Neural progenitor cell (in vitro differentiated cells): Measurements from ENCODE around the gene KERA. TPM values are rescaled to one million over a fixed set of nuclear protein-coding genes. Genes with fewer than 3 reads are reported as not detected.

ENCODE experiments used
- DNase-seq: peaks from one replicate; pipeline ENCODE4 v3.0.0-alpha.2; 2016; ENCODE audit warnings: low spot score
- H2AFZ ChIP-seq: fragments of 200-600 bp; sonication (generic); replicated peaks from 2 replicates; pipeline ENCODE4 v1.6.1; 2016; ENCODE audit warnings: antibody characterized with exemption
- H3F3A ChIP-seq: fragments of 200-600 bp; sonication (generic); 2 replicates; pipeline ENCODE4 v1.6.1; 2016; ENCODE audit warnings: antibody characterized with exemption, low read depth
- H3K27ac ChIP-seq: fragments of 200-600 bp; sonication (generic); 2 replicates; pipeline ENCODE4 v1.5.1; 2016; ENCODE audit warnings: mild to moderate bottlenecking
- H3K27me3 ChIP-seq: fragments of 200-600 bp; sonication (generic); 2 replicates; pipeline ENCODE4 v1.6.1; 2016; ENCODE audit warnings: mild to moderate bottlenecking, moderate library complexity
- H3K36me3 ChIP-seq: fragments of 200-600 bp; sonication (generic); 2 replicates; pipeline ENCODE4 v1.5.1; 2016
- H3K4me1 ChIP-seq: fragments of 200-600 bp; sonication (generic); 2 replicates; pipeline ENCODE4 v1.6.1; 2016; ENCODE audit warnings: mixed run types
- H3K4me2 ChIP-seq: fragments of 200-600 bp; sonication (generic); 2 replicates; pipeline ENCODE4 v1.6.1; 2016
- H3K4me3 ChIP-seq: fragments of 200-600 bp; sonication (generic); 2 replicates; pipeline ENCODE4 v1.5.1; 2016
- H3K79me2 ChIP-seq: fragments of 200-600 bp; sonication (generic); 2 replicates; pipeline ENCODE4 v1.6.1; 2016; ENCODE audit warnings: low read depth
- H3K9ac ChIP-seq: fragments of 200-600 bp; sonication (generic); 2 replicates; pipeline ENCODE4 v1.6.1; 2016
- H3K9me3 ChIP-seq: fragments of 200-600 bp; sonication (generic); 2 replicates; pipeline ENCODE4 v1.5.1; 2016; ENCODE audit warnings: low read depth
- H4K20me1 ChIP-seq: fragments of 200-600 bp; sonication (generic); 2 replicates; pipeline ENCODE4 v1.6.1; 2016; ENCODE audit warnings: low read depth
- H3K27ac Mint-ChIP-seq: 3 replicates; pipeline ENCODE4 v1.8.0; 2021; ENCODE audit warnings: mixed read lengths
- H3K27me3 Mint-ChIP-seq: 2 replicates; pipeline ENCODE4 v1.8.0; 2022; ENCODE audit warnings: low read depth, mild to moderate bottlenecking, inconsistent platforms, moderate library complexity, mixed read lengths; ENCODE audit not compliant: insufficient read depth
- H3K36me3 Mint-ChIP-seq: 3 replicates; pipeline ENCODE4 v1.8.0; 2021; ENCODE audit warnings: mixed read lengths
- H3K4me1 Mint-ChIP-seq: 3 replicates; pipeline ENCODE4 v1.8.0; 2021; ENCODE audit warnings: mixed read lengths
- H3K4me3 Mint-ChIP-seq: 3 replicates; pipeline ENCODE4 v1.8.0; 2021; ENCODE audit warnings: mild to moderate bottlenecking, moderate library complexity, mixed read lengths
- H3K9me3 Mint-ChIP-seq: 3 replicates; pipeline ENCODE4 v1.8.0; 2020; ENCODE audit warnings: mixed read lengths
- EZH2 ChIP-seq: fragments of 200-600 bp; sonication (generic); IDR thresholded peaks from 2 replicates; pipeline ENCODE4 v1.6.1; 2017; ENCODE audit warnings: antibody characterized with exemption, mild to moderate bottlenecking, moderate library complexity
- EZH2phosphoT487 ChIP-seq: fragments of 200-600 bp; sonication (generic); IDR thresholded peaks from 2 replicates; pipeline ENCODE4 v1.6.1; 2017; ENCODE audit warnings: antibody characterized with exemption
- total RNA-seq: library from RNA; depleted of rRNA; stranded (reverse); fragments of >200 nt; gene quantifications from 2 replicates; pipeline ENCODE4 v1.2.3, GENCODE V29; 2015; ENCODE audit warnings: low replicate concordance
- TF ChIP-seq, protein P1 (sequence below): fragments of 200-600 bp; sonication (generic); IDR thresholded peaks from 2 replicates; pipeline ENCODE4 v1.5.1; 2017; ENCODE audit warnings: antibody characterized with exemption, mild to moderate bottlenecking

Gene KERA
- total RNA-seq, 1 donor from 2014 or later, result not detected

- Histone ChIP-seq H3K27ac (no peak overlapping the region), H3K9ac (no peak overlapping the region), H3F3A (no peaks in the 10 kb centered on the region), H2AFZ (no peak overlapping the region), H3K9me3 (no peaks in the 10 kb centered on the region), H3K27me3 (no peaks in the 10 kb centered on the region), H3K4me3 (no peak overlapping the region), H3K79me2 (no peaks in the 10 kb centered on the region), H3K4me2 (no peak overlapping the region), H3K36me3 (no peaks in the 10 kb centered on the region), H4K20me1 (no peaks in the 10 kb centered on the region), H3K4me1 (no peaks in the 10 kb centered on the region)
- TF ChIP-seq EZH2, result no peak
- TF ChIP-seq, protein P1, sequence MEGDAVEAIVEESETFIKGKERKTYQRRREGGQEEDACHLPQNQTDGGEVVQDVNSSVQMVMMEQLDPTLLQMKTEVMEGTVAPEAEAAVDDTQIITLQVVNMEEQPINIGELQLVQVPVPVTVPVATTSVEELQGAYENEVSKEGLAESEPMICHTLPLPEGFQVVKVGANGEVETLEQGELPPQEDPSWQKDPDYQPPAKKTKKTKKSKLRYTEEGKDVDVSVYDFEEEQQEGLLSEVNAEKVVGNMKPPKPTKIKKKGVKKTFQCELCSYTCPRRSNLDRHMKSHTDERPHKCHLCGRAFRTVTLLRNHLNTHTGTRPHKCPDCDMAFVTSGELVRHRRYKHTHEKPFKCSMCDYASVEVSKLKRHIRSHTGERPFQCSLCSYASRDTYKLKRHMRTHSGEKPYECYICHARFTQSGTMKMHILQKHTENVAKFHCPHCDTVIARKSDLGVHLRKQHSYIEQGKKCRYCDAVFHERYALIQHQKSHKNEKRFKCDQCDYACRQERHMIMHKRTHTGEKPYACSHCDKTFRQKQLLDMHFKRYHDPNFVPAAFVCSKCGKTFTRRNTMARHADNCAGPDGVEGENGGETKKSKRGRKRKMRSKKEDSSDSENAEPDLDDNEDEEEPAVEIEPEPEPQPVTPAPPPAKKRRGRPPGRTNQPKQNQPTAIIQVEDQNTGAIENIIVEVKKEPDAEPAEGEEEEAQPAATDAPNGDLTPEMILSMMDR, result no peak
- TF ChIP-seq EZH2phosphoT487, result no peak
- H3K4me1 Mint-ChIP-seq, result no peaks in the 10 kb centered on the region
- no peak overlapping the region for H3K4me3 Mint-ChIP-seq
- H3K36me3 Mint-ChIP-seq, result no peaks in the 10 kb centered on the region
- no peak overlapping the region for H3K27ac Mint-ChIP-seq
- no peak for DNase-seq
- H3K9me3 Mint-ChIP-seq, result peaks cover 5% of the 10 kb centered on the region
- H3K27me3 Mint-ChIP-seq, result peaks cover 2% of the 10 kb centered on the region
Observed at GRCh38 chr12:91019455-91019854, 38.4 kb downstream of the KERA start.

GRCh38 chr12:91017511-91018263 is 40.1 kb downstream of the KERA start:
- TF ChIP-seq EZH2phosphoT487 (no peak), EZH2 (no peak)
- TF ChIP-seq, protein P1, result no peak
- H3K36me3 Mint-ChIP-seq, result no peaks in the 10 kb centered on the region
- no peaks in the 10 kb centered on the region for H3K9me3 ChIP-seq
- no peak overlapping the region for H2AFZ ChIP-seq
- no peak overlapping the region for H3K4me3 ChIP-seq
- DNase-seq, result no peak
- H3K4me3 Mint-ChIP-seq, result no peak overlapping the region
- no peaks in the 10 kb centered on the region for H3K4me1 Mint-ChIP-seq
- H3K9ac ChIP-seq, result no peak overlapping the region
- no peaks in the 10 kb centered on the region for H3K36me3 ChIP-seq
- H3K79me2 ChIP-seq, result no peaks in the 10 kb centered on the region
- peaks cover 5% of the 10 kb centered on the region for H3K9me3 Mint-ChIP-seq
- no peak overlapping the region for H3K4me2 ChIP-seq
- H3K27ac ChIP-seq, result no peak overlapping the region
- H3F3A ChIP-seq, result no peaks in the 10 kb centered on the region
- H3K27me3 Mint-ChIP-seq, result no peaks in the 10 kb centered on the region
- no peaks in the 10 kb centered on the region for H3K4me1 ChIP-seq
- no peaks in the 10 kb centered on the region for H4K20me1 ChIP-seq
- no peaks in the 10 kb centered on the region for H3K27me3 ChIP-seq
- no peak overlapping the region for H3K27ac Mint-ChIP-seq

DNA sequence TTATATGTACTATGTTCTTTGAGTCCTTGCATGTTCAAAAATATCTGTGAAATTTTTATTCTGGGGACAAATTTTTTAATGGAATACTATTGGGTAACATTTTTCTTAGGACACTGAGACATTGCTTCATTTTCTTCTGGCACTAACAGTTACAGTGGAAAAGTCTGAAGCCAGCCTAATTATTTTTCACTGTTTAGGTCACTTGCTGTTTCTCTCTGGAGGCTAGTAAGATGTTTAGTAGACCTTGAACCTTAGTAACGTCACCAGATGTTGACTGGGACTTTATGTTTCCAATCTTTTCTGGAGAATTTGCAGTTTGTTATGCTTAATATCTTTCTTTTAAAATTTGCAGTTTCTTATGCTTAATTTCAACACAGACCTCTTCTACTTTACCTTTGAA is 40.8 kb downstream of the KERA start:
- Histone ChIP-seq H3K4me2 (no peak overlapping the region), H3K36me3 (no peaks in the 10 kb centered on the region), H3K27me3 (no peaks in the 10 kb centered on the region), H2AFZ (no peak overlapping the region), H3K27ac (no peak overlapping the region), H3K4me1 (no peaks in the 10 kb centered on the region), H3K9me3 (no peaks in the 10 kb centered on the region), H3K79me2 (no peaks in the 10 kb centered on the region), H3F3A (no peaks in the 10 kb centered on the region), H3K9ac (no peak overlapping the region), H3K4me3 (no peak overlapping the region), H4K20me1 (no peaks in the 10 kb centered on the region)
- Mint-ChIP-seq H3K4me3 (no peak overlapping the region), H3K9me3 (peaks cover 5% of the 10 kb centered on the region), H3K4me1 (no peaks in the 10 kb centered on the region), H3K27ac (no peak overlapping the region), H3K36me3 (no peaks in the 10 kb centered on the region), H3K27me3 (no peaks in the 10 kb centered on the region)
- no peak for DNase-seq
- TF ChIP-seq, protein P1, result no peak
- no peak for TF ChIP-seq EZH2phosphoT487
